ENCODE data around the gene RTL10.

DNA sequence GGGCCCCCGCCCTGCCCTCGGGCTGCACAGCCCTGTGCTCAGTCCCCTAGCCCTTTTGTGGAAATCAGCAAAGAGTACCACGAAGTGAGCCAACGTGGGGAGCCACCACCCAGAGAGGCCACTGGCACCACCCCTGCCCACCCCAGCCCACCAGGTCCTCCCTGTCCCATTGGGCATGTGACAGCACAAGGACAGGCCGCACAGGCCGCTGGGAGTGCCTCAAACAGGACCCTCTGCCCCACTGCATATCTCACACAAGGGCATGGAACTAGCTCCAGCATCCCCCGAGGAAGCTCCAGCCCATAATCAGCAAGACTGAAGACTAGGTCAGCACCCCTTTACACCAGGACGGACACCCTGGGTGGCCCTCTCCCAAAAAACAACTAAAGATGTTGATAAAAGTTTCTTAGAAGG is 29.7 kb downstream of the RTL10 start:
- TF ChIP-seq, protein P1, sequence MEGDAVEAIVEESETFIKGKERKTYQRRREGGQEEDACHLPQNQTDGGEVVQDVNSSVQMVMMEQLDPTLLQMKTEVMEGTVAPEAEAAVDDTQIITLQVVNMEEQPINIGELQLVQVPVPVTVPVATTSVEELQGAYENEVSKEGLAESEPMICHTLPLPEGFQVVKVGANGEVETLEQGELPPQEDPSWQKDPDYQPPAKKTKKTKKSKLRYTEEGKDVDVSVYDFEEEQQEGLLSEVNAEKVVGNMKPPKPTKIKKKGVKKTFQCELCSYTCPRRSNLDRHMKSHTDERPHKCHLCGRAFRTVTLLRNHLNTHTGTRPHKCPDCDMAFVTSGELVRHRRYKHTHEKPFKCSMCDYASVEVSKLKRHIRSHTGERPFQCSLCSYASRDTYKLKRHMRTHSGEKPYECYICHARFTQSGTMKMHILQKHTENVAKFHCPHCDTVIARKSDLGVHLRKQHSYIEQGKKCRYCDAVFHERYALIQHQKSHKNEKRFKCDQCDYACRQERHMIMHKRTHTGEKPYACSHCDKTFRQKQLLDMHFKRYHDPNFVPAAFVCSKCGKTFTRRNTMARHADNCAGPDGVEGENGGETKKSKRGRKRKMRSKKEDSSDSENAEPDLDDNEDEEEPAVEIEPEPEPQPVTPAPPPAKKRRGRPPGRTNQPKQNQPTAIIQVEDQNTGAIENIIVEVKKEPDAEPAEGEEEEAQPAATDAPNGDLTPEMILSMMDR (IDR thresholded peaks at IDR 0.05) = no peak
- TF ChIP-seq EP300 (IDR thresholded peaks at IDR 0.05) = no peak

All from ovary (tissue), 3 donors.